PC-3 (cell line): ENCODE data around the gene CAMSAP1. TPM values are rescaled to one million over a fixed set of nuclear protein-coding genes. Genes with fewer than 3 reads are reported as not detected.

Experiments
- ATAC-seq: fragments of 200-7000 bp; cut with Tn5 transposase; 2 replicates; pipeline ENCODE4 v1.9.1; 2020; ENCODE audit warnings: mild to moderate bottlenecking, moderate library complexity
- BruUV-seq: library from RNA; stranded (reverse); fragments of 400-500 nt; replicated peaks from 2 replicates; lab custom pipeline; 2021; lab: Mats Ljungman, UMichigan
- CTCF ChIA-PET: fragments of 300-600 bp; sonication (Branson Sonifier 250); formaldehyde crosslinking; loops from one replicate; lab custom pipeline; 2022; ENCODE audit warnings: antibody characterized with exemption; lab: Charles Lee
- POLR2A ChIA-PET: fragments of 300-600 bp; sonication (Branson Sonifier 250); formaldehyde crosslinking; loops from one replicate; lab custom pipeline; 2022; ENCODE audit warnings: antibody characterized with exemption; ENCODE audit not compliant: unreplicated experiment; lab: Charles Lee
- DNase-seq: peaks from one replicate; pipeline ENCODE4 v3.0.0-alpha.2; 2015
- H2AFZ ChIP-seq: fragments of 300-600 bp; sonication (generic); 2 replicates; pipeline ENCODE4 v1.6.0; 2016; ENCODE audit warnings: antibody characterized with exemption, low read length
- H3F3A ChIP-seq: fragments of 300-600 bp; sonication (generic); one replicate; pipeline ENCODE4 v1.6.0; 2017; ENCODE audit warnings: antibody characterized with exemption, low read length, control low read depth, mild to moderate bottlenecking; ENCODE audit not compliant: unreplicated experiment
- H3K27ac ChIP-seq: fragments of 300-600 bp; sonication (generic); 2 replicates; pipeline ENCODE4 v1.5.1; 2016; ENCODE audit warnings: mild to moderate bottlenecking, low read length
- H3K27me3 ChIP-seq: fragments of 300-600 bp; sonication (generic); 2 replicates; pipeline ENCODE4 v1.6.1; 2016; ENCODE audit warnings: low read length, mixed read lengths
- H3K36me3 ChIP-seq: fragments of 300-600 bp; sonication (generic); 2 replicates; pipeline ENCODE4 v1.6.1; 2016; ENCODE audit warnings: low read depth, mixed run types, low read length, mixed read lengths
- H3K4me1 ChIP-seq: fragments of 300-600 bp; sonication (generic); 2 replicates; pipeline ENCODE4 v1.5.1; 2016; ENCODE audit warnings: low read length; ENCODE audit not compliant: insufficient read depth
- H3K4me2 ChIP-seq: fragments of 300-600 bp; sonication (generic); 2 replicates; pipeline ENCODE4 v1.6.0; 2016; ENCODE audit warnings: low read length
- H3K4me3 ChIP-seq: fragments of 300-600 bp; sonication (generic); 2 replicates; pipeline ENCODE4 v1.5.1; 2016; ENCODE audit warnings: mild to moderate bottlenecking, low read length, mixed read lengths
- H3K79me2 ChIP-seq: fragments of 300-600 bp; sonication (generic); 2 replicates; pipeline ENCODE4 v1.6.1; 2017; ENCODE audit warnings: low read length, mixed read lengths
- H3K9ac ChIP-seq: fragments of 300-600 bp; sonication (generic); 2 replicates; pipeline ENCODE4 v1.6.0; 2016; ENCODE audit warnings: mild to moderate bottlenecking, low read length
- H3K9me2 ChIP-seq: fragments of 300-600 bp; sonication (generic); replicated peaks from 2 replicates; pipeline ENCODE4 v1.6.1; 2016; ENCODE audit warnings: mixed run types, low read length, mixed read lengths
- H3K9me3 ChIP-seq: fragments of 300-600 bp; sonication (generic); 2 replicates; pipeline ENCODE4 v1.6.1; 2016; ENCODE audit warnings: low read length, mixed read lengths
- H4K20me1 ChIP-seq: fragments of 300-600 bp; sonication (generic); 2 replicates; pipeline ENCODE4 v1.6.1; 2016; ENCODE audit warnings: low read length, mixed read lengths
- CTCF ChIP-seq: fragments of 300-600 bp; sonication (generic); conservative IDR thresholded peaks from 2 replicates; pipeline ENCODE4 v1.5.1; 2017; ENCODE audit warnings: antibody characterized with exemption, low read depth, mild to moderate bottlenecking, low read length
- EZH2 ChIP-seq: fragments of 300-600 bp; sonication (generic); IDR thresholded peaks from one replicate; pipeline ENCODE4 v1.6.1; 2017; ENCODE audit warnings: antibody characterized with exemption, mild to moderate bottlenecking, low read length; ENCODE audit not compliant: unreplicated experiment
- EZH2phosphoT487 ChIP-seq: fragments of 300-600 bp; sonication (generic); IDR thresholded peaks from 2 replicates; pipeline ENCODE4 v1.6.1; 2018; ENCODE audit warnings: mild to moderate bottlenecking, antibody characterized with exemption, low read length, borderline replicate concordance
- intact Hi-C: fragments of 100-400 bp; cut with micrococcal nuclease; formaldehyde crosslinking; loops from 2 replicates; pipeline ENCODE4 v1.9.0; 2023
- total RNA-seq: library from RNA; depleted of rRNA; stranded (reverse); fragments of >200 nt; gene quantifications from 2 replicates; pipeline ENCODE4 v1.2.3, GENCODE V29; 2014

The CAMSAP1 gene
- total RNA-seq, 1 experiment from 2014 or later: 16.4 TPM

GRCh38 chr9:135761150-135761844 is 146.0 kb downstream of the CAMSAP1 start:
- Histone ChIP-seq H3K9ac (no peak overlapping the region), H3K27ac (no peak overlapping the region), H4K20me1 (no peaks in the 10 kb centered on the region), H3F3A (no peaks in the 10 kb centered on the region), H3K4me2 (no peak overlapping the region), H3K4me1 (no peaks in the 10 kb centered on the region), H2AFZ (no peak overlapping the region), H3K9me3 (no peaks in the 10 kb centered on the region), H3K9me2 (no peaks in the 10 kb centered on the region), H3K4me3 (no peak overlapping the region), H3K27me3 (no peaks in the 10 kb centered on the region), H3K79me2 (no peaks in the 10 kb centered on the region), H3K36me3 (no peaks in the 10 kb centered on the region)
- ATAC-seq (no peak), DNase-seq (no peak)
- no peak for TF ChIP-seq CTCF
- TF ChIP-seq EZH2phosphoT487: no peak
- no peak for TF ChIP-seq EZH2
- BruUV-seq: no TSS peak
- intact Hi-C loops: no loop called here
- ChIA-PET CTCF (no interaction called here), POLR2A (no interaction called here)

GRCh38 chr9:135760465-135760864 is 146.9 kb downstream of the CAMSAP1 start:
- Histone ChIP-seq H3K9me3 (no peaks in the 10 kb centered on the region), H3K9me2 (no peaks in the 10 kb centered on the region), H3F3A (no peaks in the 10 kb centered on the region), H3K4me2 (no peak overlapping the region), H3K27me3 (no peaks in the 10 kb centered on the region), H4K20me1 (no peaks in the 10 kb centered on the region), H3K4me1 (no peaks in the 10 kb centered on the region), H3K79me2 (no peaks in the 10 kb centered on the region), H3K4me3 (no peak overlapping the region), H3K27ac (no peak overlapping the region), H3K36me3 (no peaks in the 10 kb centered on the region), H2AFZ (no peak overlapping the region), H3K9ac (no peak overlapping the region)
- intact Hi-C loops: no loop called here
- ChIA-PET POLR2A (no interaction called here), CTCF (no interaction called here)
- DNase-seq (no peak), ATAC-seq (no peak)
- BruUV-seq: no TSS peak
- TF ChIP-seq EZH2: no peak
- no peak for TF ChIP-seq CTCF
- TF ChIP-seq EZH2phosphoT487: no peak

GRCh38 chr9:135759676-135760300 is 147.6 kb downstream of the CAMSAP1 start:
- no peaks in the 10 kb centered on the region for H3K27me3 ChIP-seq
- ATAC-seq (no peak), DNase-seq (no peak)
- no peak overlapping the region for H3K4me3 ChIP-seq
- H3K27ac ChIP-seq: no peak overlapping the region
- H4K20me1 ChIP-seq: no peaks in the 10 kb centered on the region
- no peak for TF ChIP-seq CTCF
- no peak for TF ChIP-seq EZH2
- TF ChIP-seq EZH2phosphoT487: no peak
- H3F3A ChIP-seq: no peaks in the 10 kb centered on the region
- BruUV-seq: no TSS peak
- CTCF ChIA-PET: no interaction called here
- H3K9me3 ChIP-seq: no peaks in the 10 kb centered on the region
- H3K36me3 ChIP-seq: no peaks in the 10 kb centered on the region
- intact Hi-C loops: no loop called here
- POLR2A ChIA-PET: no interaction called here
- no peaks in the 10 kb centered on the region for H3K9me2 ChIP-seq
- no peak overlapping the region for H2AFZ ChIP-seq
- H3K9ac ChIP-seq: no peak overlapping the region
- H3K4me2 ChIP-seq: no peak overlapping the region
- no peaks in the 10 kb centered on the region for H3K79me2 ChIP-seq
- no peaks in the 10 kb centered on the region for H3K4me1 ChIP-seq
